A673 (cell line): ENCODE data around the gene CLSTN1. TPM values are rescaled to one million over a fixed set of nuclear protein-coding genes. Genes with fewer than 3 reads are reported as not detected.

Source experiments
- BruUV-seq: library from RNA; stranded (reverse); fragments of 400-500 nt; replicated peaks from 2 replicates; lab custom pipeline; 2021; lab: Mats Ljungman, UMichigan
- CTCF ChIA-PET: fragments of 300-600 bp; sonication (Branson Sonifier 250); formaldehyde crosslinking; loops from one replicate; lab custom pipeline; 2022; ENCODE audit warnings: antibody characterized with exemption; lab: Charles Lee
- POLR2A ChIA-PET: fragments of 300-600 bp; sonication (Branson Sonifier 250); formaldehyde crosslinking; loops from one replicate; lab custom pipeline; 2022; ENCODE audit warnings: antibody characterized with exemption; ENCODE audit not compliant: low non-redundant PET; lab: Charles Lee
- DNase-seq: peaks from one replicate; pipeline ENCODE4 v3.0.0-alpha.2; 2015; ENCODE audit warnings: low spot score
- H3K27ac ChIP-seq: fragments of 200-600 bp; sonication (generic); 2 replicates; pipeline ENCODE4 v1.5.1; 2016; ENCODE audit warnings: mixed run types, low read depth, mild to moderate bottlenecking, mixed read lengths, antibody characterized with exemption, low read length; ENCODE audit not compliant: poor library complexity, severe bottlenecking
- H3K27me3 ChIP-seq: fragments of 200-600 bp; sonication (generic); replicated peaks from 2 replicates; pipeline ENCODE4 v1.6.1; 2017; ENCODE audit warnings: mixed run types, low read depth, mild to moderate bottlenecking, mixed read lengths, antibody characterized with exemption, low read length; ENCODE audit not compliant: insufficient read depth, poor library complexity
- H3K36me3 ChIP-seq: fragments of 200-600 bp; sonication (generic); 2 replicates; pipeline ENCODE4 v1.6.1; 2016; ENCODE audit warnings: mixed run types, mild to moderate bottlenecking, mixed read lengths, antibody characterized with exemption, low read length; ENCODE audit not compliant: insufficient read depth, poor library complexity, severe bottlenecking
- H3K4me1 ChIP-seq: fragments of 200-600 bp; sonication (generic); 2 replicates; pipeline ENCODE4 v1.6.1; 2017; ENCODE audit warnings: mixed run types, mild to moderate bottlenecking, mixed read lengths, antibody characterized with exemption, low read length; ENCODE audit not compliant: insufficient read depth, poor library complexity, severe bottlenecking
- H3K4me3 ChIP-seq: fragments of 200-600 bp; sonication (generic); 2 replicates; pipeline ENCODE4 v1.5.1; 2016; ENCODE audit warnings: low read depth, mixed run types, mild to moderate bottlenecking, mixed read lengths, low read length; ENCODE audit not compliant: poor library complexity, severe bottlenecking
- H3K9me3 ChIP-seq: fragments of 200-600 bp; sonication (generic); 2 replicates; pipeline ENCODE4 v1.6.1; 2016; ENCODE audit warnings: mixed run types, low read depth, mild to moderate bottlenecking, mixed read lengths, antibody characterized with exemption, low read length; ENCODE audit not compliant: poor library complexity, severe bottlenecking
- CTCF ChIP-seq: fragments of 300-800, 200-600 bp; sonication (generic); conservative IDR thresholded peaks from 2 replicates; pipeline ENCODE4 v1.5.1; 2017; ENCODE audit warnings: low read depth, mild to moderate bottlenecking, antibody characterized with exemption, low read length, moderate library complexity, mixed read lengths
- EZH2 ChIP-seq: fragments of 200-600 bp; sonication (generic); IDR thresholded peaks from 2 replicates; pipeline ENCODE4 v1.6.1; 2017; ENCODE audit warnings: borderline replicate concordance, low read depth, mild to moderate bottlenecking, mixed read lengths, antibody characterized with exemption, low read length; ENCODE audit not compliant: poor library complexity, severe bottlenecking
- intact Hi-C: fragments of 100-400 bp; cut with micrococcal nuclease; formaldehyde crosslinking; loops from one replicate; pipeline ENCODE4 v1.10.0; 2022; ENCODE audit not compliant: unreplicated experiment
- total RNA-seq: library from RNA; stranded (reverse); gene quantifications from 2 replicates; pipeline ENCODE4 v1.2.3, GENCODE V29; 2021

CLSTN1 gene
- total RNA-seq, 1 experiment from 2014 or later: 77.4 TPM

- H3K36me3 ChIP-seq: no peaks in the 10 kb centered on the region
- BruUV-seq: no TSS peak
- no peak overlapping the region for H3K27ac ChIP-seq
- peaks cover 36% of the 10 kb centered on the region for H3K4me1 ChIP-seq
- DNase-seq: no peak
- intact Hi-C loops: no loop called here
- TF ChIP-seq CTCF (no peak), EZH2 (no peak)
- no peaks in the 10 kb centered on the region for H3K9me3 ChIP-seq
- H3K4me3 ChIP-seq: peak overlapping the region; percentile 94
- CTCF ChIA-PET: no interaction called here
- H3K27me3 ChIP-seq: no peaks in the 10 kb centered on the region
- POLR2A ChIA-PET: no interaction called here
These were observed 1.3 kb downstream of the CLSTN1 start for GRCh38 chr1:9822490-9822889.

- TF ChIP-seq CTCF (no peak), EZH2 (no peak)
- DNase-seq: no peak
- Histone ChIP-seq H3K27ac (no peak overlapping the region), H3K4me1 (peaks cover 37% of the 10 kb centered on the region), H3K36me3 (no peaks in the 10 kb centered on the region), H3K9me3 (no peaks in the 10 kb centered on the region), H3K27me3 (no peaks in the 10 kb centered on the region), H3K4me3 (peak overlapping the region; percentile 94)
- CTCF ChIA-PET: no interaction called here
- POLR2A ChIA-PET: no interaction called here
- BruUV-seq: TSS peak; percentile 38
- intact Hi-C loops: no loop called here
These were observed 2.1 kb downstream of the CLSTN1 start for GRCh38 chr1:9821710-9822109.

- DNase-seq: no peak
- H3K9me3 ChIP-seq: no peaks in the 10 kb centered on the region
- no peak overlapping the region for H3K4me3 ChIP-seq
- no peaks in the 10 kb centered on the region for H3K27me3 ChIP-seq
- H3K36me3 ChIP-seq: no peaks in the 10 kb centered on the region
- intact Hi-C loops: no loop called here
- peaks cover 33% of the 10 kb centered on the region for H3K4me1 ChIP-seq
- POLR2A ChIA-PET: no interaction called here
- CTCF ChIA-PET: no interaction called here
- BruUV-seq: no TSS peak
- TF ChIP-seq EZH2: no peak
- no peak for TF ChIP-seq CTCF
- H3K27ac ChIP-seq: no peak overlapping the region
These were observed 3.2 kb downstream of the CLSTN1 start for GRCh38 chr1:9820521-9820920.
